Liver (tissue), 9 donors: Measurements from ENCODE around the gene DPRX. TPM values are rescaled to one million over a fixed set of nuclear protein-coding genes. Genes with fewer than 3 reads are reported as not detected.
"Not testable (repeated sequence)": the region's sequence is repeated elsewhere in the genome, so short reads cannot be mapped to it uniquely, and the experiment has no call there.

Experiments used
- DNase-seq: peaks from one replicate; pipeline ENCODE4 v3.0.0-alpha.2; 2017; ENCODE audit warnings: low spot score
- H3K27ac ChIP-seq, 2 donors: one replicate each; pipeline ENCODE4 v1.7.0; 2013; ENCODE audit warnings: inconsistent platforms in 2 of 2, low read length in 2 of 2, control low read depth in 1 of 2, low read depth in 1 of 2, mild to moderate bottlenecking in 1 of 2
- H3K27me3 ChIP-seq, 4 donors: one replicate each; pipeline versions ENCODE4 v1.6.1 to v1.7.0; 2013; ENCODE audit warnings: low read length in 3 of 4, inconsistent platforms in 1 of 4, mild to moderate bottlenecking in 1 of 4, moderate library complexity in 1 of 4; ENCODE audit not compliant: control insufficient read depth in 4 of 4, insufficient read depth in 4 of 4
- H3K36me3 ChIP-seq, 4 donors: one replicate each; pipeline versions ENCODE4 v1.6.1 to v1.7.0; 2013; ENCODE audit warnings: low read length in 3 of 4, mild to moderate bottlenecking in 3 of 4, low read depth in 1 of 4, moderate library complexity in 1 of 4; ENCODE audit not compliant: control insufficient read depth in 4 of 4, insufficient read depth in 3 of 4
- H3K4me1 ChIP-seq, 4 donors: one replicate each; pipeline versions ENCODE4 v1.6.1 to v1.7.0; 2013; ENCODE audit warnings: low read length in 3 of 4, mild to moderate bottlenecking in 3 of 4, moderate library complexity in 1 of 4; ENCODE audit not compliant: control insufficient read depth in 4 of 4, insufficient read depth in 4 of 4
- H3K4me3 ChIP-seq, 3 donors: one replicate each; pipeline versions ENCODE4 v1.6.1 to v1.7.0; 2013; ENCODE audit warnings: low read length in 3 of 3, control low read depth in 1 of 3, low read depth in 1 of 3, mild to moderate bottlenecking in 1 of 3
- H3K9ac ChIP-seq, 2 donors: one replicate each; pipeline ENCODE4 v1.7.0; 2013; ENCODE audit warnings: low read length in 2 of 2, mild to moderate bottlenecking in 2 of 2, moderate library complexity in 2 of 2, control low read depth in 1 of 2, low read depth in 1 of 2
- H3K9me3 ChIP-seq, 4 donors: one replicate each; pipeline versions ENCODE4 v1.6.1 to v1.7.0; 2013; ENCODE audit warnings: low read length in 3 of 4; ENCODE audit not compliant: control insufficient read depth in 4 of 4
- CTCF ChIP-seq: fragments of 150-350 bp; IDR thresholded peaks from 2 replicates; pipeline ENCODE4 v1.5.1; 2017; ENCODE audit warnings: improper control_type of control experiment, low read depth, low read length; ENCODE audit not compliant: missing input control
- FOXA1 ChIP-seq: IDR thresholded peaks from 2 replicates; pipeline ENCODE4 v1.6.1; 2016; ENCODE audit warnings: antibody characterized with exemption
- FOXA2 ChIP-seq: IDR thresholded peaks from 2 replicates; pipeline ENCODE4 v1.6.1; 2016; ENCODE audit warnings: antibody characterized with exemption
- HNF4G ChIP-seq: IDR thresholded peaks from 2 replicates; pipeline ENCODE4 v1.6.1; 2016; ENCODE audit warnings: antibody characterized with exemption
- MAX ChIP-seq: IDR thresholded peaks from 2 replicates; pipeline ENCODE4 v1.6.1; 2016; ENCODE audit warnings: antibody characterized with exemption
- RAD21 ChIP-seq, 2 donors: IDR thresholded peaks; 2 replicates each; pipeline ENCODE4 v1.6.1; 2016; ENCODE audit warnings: antibody characterized with exemption in 2 of 2, mild to moderate bottlenecking in 2 of 2
- REST ChIP-seq: IDR thresholded peaks from 2 replicates; pipeline ENCODE4 v1.6.1; 2016; ENCODE audit warnings: antibody characterized with exemption, mild to moderate bottlenecking
- RXRA ChIP-seq, 2 donors: IDR thresholded peaks; 2 replicates each; pipeline ENCODE4 v1.6.1; 2017 to 2018; ENCODE audit warnings: antibody characterized with exemption in 2 of 2, mild to moderate bottlenecking in 1 of 2
- SP1 ChIP-seq: IDR thresholded peaks from 2 replicates; pipeline ENCODE4 v1.6.1; 2018; ENCODE audit warnings: antibody characterized with exemption, mild to moderate bottlenecking
- TAF1 ChIP-seq: conservative IDR thresholded peaks from 2 replicates; pipeline ENCODE4 v1.6.1; 2016; ENCODE audit warnings: antibody characterized with exemption, mild to moderate bottlenecking
- ZBTB33 ChIP-seq: IDR thresholded peaks from 2 replicates; pipeline ENCODE4 v1.6.1; 2016; ENCODE audit warnings: antibody characterized with exemption
- WGBS: extraction: QIAGEN DNeasy Blood & Tissue Kit; methylation state at CpG from one replicate; pipeline ENCODE4 v1.1.7; 2013; 5-methylcytosine and 5-hydroxymethylcytosine counted together
- polyA plus RNA-seq, 2 donors: library from polyadenylated mRNA; stranded (reverse) in 1 of 2; unstranded in 1 of 2; fragments of 200-250 nt in 1 of 2; fragments of >200 nt in 1 of 2; fragmentation: Nextera tagmentation in 1 of 2; extraction: Ambion mirVana in 1 of 2; gene quantifications; one replicate each; pipeline versions ENCODE4 v1.2.1 to v1.2.3, GENCODE V29; 2013 to 2015
- total RNA-seq, 2 donors: library from RNA; depleted of rRNA; stranded (reverse); fragments of >200 nt; gene quantifications; one replicate each; pipeline ENCODE4 v1.2.3, GENCODE V29; 2014
- donor health status: healthy.
- donor health status: healthy.
- donor health status: healthy.
- donor health status: healthy.
- donor health status: healthy.

The DPRX gene
- total and polyA plus RNA-seq, 4 donors = not detected

GRCh38 chr19:53664760-53665159, 33.0 kb downstream of the DPRX start:
- no peaks in the 10 kb centered on the region for H3K27me3 ChIP-seq
- no peaks in the 10 kb centered on the region for H3K9me3 ChIP-seq
- H3K36me3 ChIP-seq = no peaks in the 10 kb centered on the region
- 72% methylated on average over 2 of the region's 2 CpGs for WGBS
- H3K4me3 ChIP-seq = no peak overlapping the region
- H3K9ac ChIP-seq = no peak overlapping the region
- TF ChIP-seq CTCF (no peak), RAD21 (IDR thresholded peaks at IDR 0.05) (no peak), ZBTB33 (no peak), TAF1 (no peak), RXRA (IDR thresholded peaks at IDR 0.05) (no peak), SP1 (no peak), HNF4G (no peak), MAX (no peak), FOXA2 (no peak), FOXA1 (no peak), REST (no peak)
- DNase-seq = no peak
- no peak overlapping the region for H3K27ac ChIP-seq
- H3K4me1 ChIP-seq = no peaks in the 10 kb centered on the region

GRCh38 chr19:53666331-53666730, 34.5 kb downstream of the DPRX start:
- not testable (repeated sequence) for H3K4me1 ChIP-seq, H3K4me3 ChIP-seq, H3K9me3 ChIP-seq, H3K27ac ChIP-seq, H3K27me3 ChIP-seq, H3K9ac ChIP-seq, DNase-seq, H3K36me3 ChIP-seq
- 85% methylated on average over 3 of the region's 3 CpGs for WGBS

- H3K27ac ChIP-seq, H3K27me3 ChIP-seq, H3K4me1 ChIP-seq, H3K9ac ChIP-seq, H3K36me3 ChIP-seq, H3K4me3 ChIP-seq, DNase-seq, H3K9me3 ChIP-seq: not testable (repeated sequence)
- WGBS = 97% methylated on average over 3 of the region's 3 CpGs
Measured at GRCh38 chr19:53668804-53669203, 37.0 kb downstream of the DPRX start.
